GM12891 (cell line): ENCODE data around the gene MKLN1.

ENCODE experiments used
- PAX5 ChIP-seq: IDR thresholded peaks from 2 replicates; pipeline ENCODE4 v1.6.1; 2011; ENCODE audit warnings: low read length, moderate library complexity, mild to moderate bottlenecking; ENCODE audit not compliant: insufficient read depth, severe bottlenecking
- POLR2A ChIP-seq: IDR thresholded peaks from 2 replicates; pipeline ENCODE4 v1.6.1; 2011; ENCODE audit warnings: low read depth, low read length, control low read depth
- POLR2AphosphoS5 ChIP-seq: IDR thresholded peaks from 2 replicates; pipeline ENCODE4 v1.6.1; 2011; ENCODE audit warnings: low read depth, low read length, control low read depth
- POU2F2 ChIP-seq: IDR thresholded peaks from 2 replicates; pipeline ENCODE4 v1.6.1; 2011; ENCODE audit warnings: low read depth, mild to moderate bottlenecking, control low read depth, low read length, moderate library complexity
- SPI1 ChIP-seq: IDR thresholded peaks from 2 replicates; pipeline ENCODE4 v1.6.1; 2011; ENCODE audit warnings: low read depth, low read length, control low read depth
- TAF1 ChIP-seq: IDR thresholded peaks from 2 replicates; pipeline ENCODE4 v1.6.1; 2011; ENCODE audit warnings: low read depth, low read length, control low read depth

GRCh38 chr7:131533151-131533559, 205.5 kb downstream of the MKLN1 start:
- TF ChIP-seq SPI1 (no peak), POLR2A (no peak), POLR2AphosphoS5 (no peak), TAF1 (no peak), PAX5 (no peak), POU2F2 (no peak)
